Measurements from ENCODE around the gene NAV2.

NAV2 gene

GRCh38 chr11:19679952-19680828 lies 32.4 kb upstream of the NAV2 start:
- H3K4me3 ChIP-seq (ENCODE audit: low read depth, low read length), result no peak overlapping the region
- in situ Hi-C loops (cut with HindIII; ENCODE audit: low sequenced_read_pairs), result no loop called here
- peak; percentile 10 for TF ChIP-seq CTCF (IDR thresholded peaks at IDR 0.05; ENCODE audit: low read depth, low read length, missing control alignments)
- peak; percentile 96 for DNase-seq (ENCODE audit: low read depth)

GRCh38 chr11:19680829-19681368 lies 31.7 kb upstream of the NAV2 start:
- no peak overlapping the region for H3K4me3 ChIP-seq (ENCODE audit: low read depth, low read length)
- DNase-seq (ENCODE audit: low read depth), result no peak
- in situ Hi-C loops (cut with HindIII; ENCODE audit: low sequenced_read_pairs), result no loop called here
- TF ChIP-seq CTCF (IDR thresholded peaks at IDR 0.05; ENCODE audit: low read depth, low read length, missing control alignments), result no peak

GRCh38 chr11:19683141-19683805 lies 29.4 kb upstream of the NAV2 start:
- DNase-seq (ENCODE audit: low read depth), result no peak
- in situ Hi-C loops (cut with HindIII; ENCODE audit: low sequenced_read_pairs), result no loop called here
- H3K4me3 ChIP-seq (ENCODE audit: low read depth, low read length), result no peak overlapping the region
- no peak for TF ChIP-seq CTCF (IDR thresholded peaks at IDR 0.05; ENCODE audit: low read depth, low read length, missing control alignments)

GRCh38 chr11:19683862-19684491 lies 28.7 kb upstream of the NAV2 start:
- no peak for DNase-seq (ENCODE audit: low read depth)
- no peak overlapping the region for H3K4me3 ChIP-seq (ENCODE audit: low read depth, low read length)
- in situ Hi-C loops (cut with HindIII; ENCODE audit: low sequenced_read_pairs), result no loop called here
- no peak for TF ChIP-seq CTCF (IDR thresholded peaks at IDR 0.05; ENCODE audit: low read depth, low read length, missing control alignments)

- no peak overlapping the region for H3K4me3 ChIP-seq (ENCODE audit: low read depth, low read length)
- no peak for TF ChIP-seq CTCF (IDR thresholded peaks at IDR 0.05; ENCODE audit: low read depth, low read length, missing control alignments)
- DNase-seq (ENCODE audit: low read depth), result no peak
- in situ Hi-C loops (cut with HindIII; ENCODE audit: low sequenced_read_pairs), result no loop called here
Measured at GRCh38 chr11:19686234-19686633, 26.4 kb upstream of the NAV2 start.

GRCh38 chr11:19687392-19687791 lies 25.2 kb upstream of the NAV2 start:
- no peak for TF ChIP-seq CTCF (IDR thresholded peaks at IDR 0.05; ENCODE audit: low read depth, low read length, missing control alignments)
- DNase-seq (ENCODE audit: low read depth), result no peak
- no peak overlapping the region for H3K4me3 ChIP-seq (ENCODE audit: low read depth, low read length)
- in situ Hi-C loops (cut with HindIII; ENCODE audit: low sequenced_read_pairs), result no loop called here

All from astrocyte of the cerebellum (primary cell).